Activated CD4-positive, alpha-beta memory T cell treated with anti-CD3 and anti-CD28 coated beads, Interleukin-2, amount 10 ng/mL, durations not matched to agents 7 days and 5 days (primary cell): ENCODE data around the gene DNAJC12. TPM values are rescaled to one million over a fixed set of nuclear protein-coding genes. Genes with fewer than 3 reads are reported as not detected.
"Not testable (repeated sequence)": the region's sequence is repeated elsewhere in the genome, so short reads cannot be mapped to it uniquely, and the experiment has no call there.

Experiments
- CTCF ChIA-PET: fragments of 350-600 bp; sonication (Branson Sonifier 250); formaldehyde crosslinking; loops from one replicate; lab custom pipeline; 2021; ENCODE audit warnings: antibody characterized with exemption, inconsistent platforms; lab: Charles Lee
- POLR2A ChIA-PET: fragments of 350-600 bp; sonication (Branson Sonifier 250); formaldehyde crosslinking; loops from one replicate; lab custom pipeline; 2021; ENCODE audit warnings: antibody characterized with exemption; lab: Charles Lee
- DNase-seq: peaks from one replicate; pipeline ENCODE4 v3.0.0-alpha.2; 2020
- H3K27ac Mint-ChIP-seq: one replicate; pipeline ENCODE4 v1.8.0; 2021; ENCODE audit warnings: mild to moderate bottlenecking, mixed read lengths
- H3K27me3 Mint-ChIP-seq: one replicate; pipeline ENCODE4 v1.8.0; 2021; ENCODE audit warnings: mixed read lengths
- H3K36me3 Mint-ChIP-seq: one replicate; pipeline ENCODE4 v1.8.0; 2021; ENCODE audit warnings: low read depth, mixed read lengths
- H3K4me1 Mint-ChIP-seq: one replicate; pipeline ENCODE4 v1.8.0; 2021; ENCODE audit warnings: mixed read lengths
- H3K4me3 Mint-ChIP-seq: one replicate; pipeline ENCODE4 v1.8.0; 2021; ENCODE audit warnings: mild to moderate bottlenecking, mixed read lengths
- H3K9me3 Mint-ChIP-seq: one replicate; pipeline ENCODE4 v1.8.0; 2021; ENCODE audit warnings: mixed read lengths
- total RNA-seq, 2 experiments: library from RNA; stranded (reverse); gene quantifications; one replicate each; pipeline ENCODE4 v1.2.3, GENCODE V29; 2021

DNAJC12 gene
- total RNA-seq, 2 experiments from 2014 or later: 4.1 to 6.1 TPM

DNA sequence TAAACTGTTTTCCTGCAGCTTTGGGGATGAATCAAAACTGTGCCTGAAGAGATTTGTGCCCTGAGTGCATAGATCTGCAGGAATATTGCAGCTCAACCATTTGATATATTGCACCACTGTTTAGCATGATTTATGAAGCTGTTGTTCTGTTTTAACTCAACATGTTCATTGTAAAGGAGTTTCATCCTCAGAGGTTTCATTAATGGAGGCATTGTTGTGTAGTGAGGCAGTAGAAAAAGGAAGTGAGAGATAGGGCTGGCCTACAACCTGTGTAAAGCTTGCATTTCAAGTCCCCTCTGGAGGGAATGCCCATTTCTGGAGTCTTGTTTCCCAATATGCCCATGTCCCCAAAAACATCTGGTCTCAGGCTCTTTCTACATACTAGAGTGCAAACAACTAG is 67.5 kb downstream of the DNAJC12 start:
- DNase-seq: no peak
- no peak overlapping the region for H3K4me3 Mint-ChIP-seq
- no peak overlapping the region for H3K27ac Mint-ChIP-seq
- peaks cover 1% of the 10 kb centered on the region for H3K27me3 Mint-ChIP-seq
- ChIA-PET POLR2A (interaction anchor here (1.0 to 1.7 kb wide), 3 partner anchors 8 to 90 kb away, joined by 3 to 5 read pairs (median 3); no protein-coding TSS in a partner anchor), CTCF (interaction anchor here (1.3 to 3.0 kb wide), 4 partner anchors 9 to 84 kb away, joined by 3 to 18 read pairs (median 13); no protein-coding TSS in a partner anchor)
- H3K4me1 Mint-ChIP-seq: peaks cover 50% of the 10 kb centered on the region
- H3K9me3 Mint-ChIP-seq: no peaks in the 10 kb centered on the region
- no peaks in the 10 kb centered on the region for H3K36me3 Mint-ChIP-seq

DNA sequence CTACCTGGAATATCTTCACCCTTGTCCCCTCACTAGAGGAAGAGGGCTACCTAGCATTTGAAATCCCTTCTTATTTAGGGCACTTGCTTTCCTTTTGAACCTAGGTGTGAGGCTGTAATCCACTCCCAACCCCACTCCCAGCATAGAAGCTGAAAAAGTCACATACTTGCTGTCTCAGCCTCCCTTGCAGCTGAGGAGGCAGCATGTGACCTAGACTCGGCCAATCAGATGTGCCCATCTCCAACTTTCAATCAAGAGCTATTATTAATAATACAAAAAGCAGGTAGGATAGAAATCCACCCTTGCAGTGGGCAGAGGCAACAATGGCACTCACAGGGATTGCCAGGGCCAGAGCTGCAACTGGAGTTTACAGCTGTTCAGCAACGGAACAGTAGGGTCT is 70.7 kb downstream of the DNAJC12 start:
- peaks cover 48% of the 10 kb centered on the region for H3K4me1 Mint-ChIP-seq
- no peak overlapping the region for H3K27ac Mint-ChIP-seq

GRCh38 chr10:67764012-67764822 is 73.8 kb downstream of the DNAJC12 start:
- peaks cover 3% of the 10 kb centered on the region for H3K36me3 Mint-ChIP-seq
- peak; percentile 97 for DNase-seq
- ChIA-PET POLR2A (interaction anchor here (1.0 to 2.5 kb wide), 16 partner anchors 9 to 568 kb away, joined by 3 to 15 read pairs (median 6); partner anchors contain the start of genes DNAJC12, HNRNPH3, PBLD and SIRT1), CTCF (interaction anchor here (0.7 to 1.8 kb wide), 9 partner anchors 9 to 392 kb away, joined by 3 to 13 read pairs (median 4); no protein-coding TSS in a partner anchor)
- peak overlapping the region; percentile 72 for H3K4me3 Mint-ChIP-seq
- H3K9me3 Mint-ChIP-seq: no peaks in the 10 kb centered on the region
- H3K27me3 Mint-ChIP-seq: peaks cover 2% of the 10 kb centered on the region
- peaks cover 21% of the 10 kb centered on the region for H3K4me1 Mint-ChIP-seq
- peak overlapping the region; percentile 88 for H3K27ac Mint-ChIP-seq

More for the DNA sequence above, 70.7 kb downstream of the DNAJC12 start:
- Mint-ChIP-seq H3K36me3 (peaks cover 3% of the 10 kb centered on the region), H3K9me3 (no peaks in the 10 kb centered on the region), H3K27me3 (peaks cover 3% of the 10 kb centered on the region), H3K4me3 (no peak overlapping the region)
- CTCF ChIA-PET: interaction anchor here (1.9 to 4.1 kb wide), 2 partner anchors 12 to 21 kb away, joined by 10 to 23 read pairs; no protein-coding TSS in a partner anchor
- no peak for DNase-seq
- POLR2A ChIA-PET: interaction anchor here (0.6 to 1.4 kb wide), 4 partner anchors 9 to 154 kb away, joined by 3 read pairs; no protein-coding TSS in a partner anchor

DNA sequence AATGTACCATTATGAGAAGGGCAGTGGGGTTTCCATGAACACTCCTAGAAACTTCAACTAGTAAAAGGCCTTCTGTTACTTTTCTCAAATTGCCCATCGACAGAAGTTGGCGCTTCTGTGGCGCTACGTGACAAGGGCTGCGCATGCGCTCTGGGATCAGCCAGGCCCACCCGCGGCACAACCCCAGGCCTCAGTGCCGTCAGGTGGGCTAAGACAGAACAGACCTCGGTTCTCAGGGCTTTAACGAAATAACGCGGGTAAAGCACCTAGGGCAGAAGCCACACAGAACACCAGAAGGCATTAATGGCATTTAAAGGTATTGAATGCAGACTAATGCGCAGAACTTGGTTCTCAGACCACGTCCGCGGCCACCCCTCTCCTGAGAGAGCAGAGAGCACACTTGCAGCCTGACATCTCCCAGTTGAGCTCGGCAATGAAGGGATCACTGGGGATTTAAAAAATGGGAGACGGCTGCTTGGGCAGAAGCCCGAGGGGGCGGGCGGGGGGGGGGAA is 74.4 kb downstream of the DNAJC12 start:
- ChIA-PET CTCF (interaction anchor here (0.8 to 1.8 kb wide), 6 partner anchors 10 to 392 kb away, joined by 3 to 13 read pairs (median 7); no protein-coding TSS in a partner anchor), POLR2A (interaction anchor here (1.0 to 2.5 kb wide), 15 partner anchors 10 to 569 kb away, joined by 3 to 15 read pairs (median 5); partner anchors contain the start of genes DNAJC12, HNRNPH3, PBLD and SIRT1)
- Mint-ChIP-seq H3K4me1 (peaks cover 21% of the 10 kb centered on the region), H3K9me3 (no peaks in the 10 kb centered on the region), H3K36me3 (peaks cover 3% of the 10 kb centered on the region), H3K4me3 (peak overlapping the region; percentile 72), H3K27ac (peak overlapping the region; percentile 88), H3K27me3 (peaks cover 2% of the 10 kb centered on the region)
- peak; percentile 76 for DNase-seq

DNA sequence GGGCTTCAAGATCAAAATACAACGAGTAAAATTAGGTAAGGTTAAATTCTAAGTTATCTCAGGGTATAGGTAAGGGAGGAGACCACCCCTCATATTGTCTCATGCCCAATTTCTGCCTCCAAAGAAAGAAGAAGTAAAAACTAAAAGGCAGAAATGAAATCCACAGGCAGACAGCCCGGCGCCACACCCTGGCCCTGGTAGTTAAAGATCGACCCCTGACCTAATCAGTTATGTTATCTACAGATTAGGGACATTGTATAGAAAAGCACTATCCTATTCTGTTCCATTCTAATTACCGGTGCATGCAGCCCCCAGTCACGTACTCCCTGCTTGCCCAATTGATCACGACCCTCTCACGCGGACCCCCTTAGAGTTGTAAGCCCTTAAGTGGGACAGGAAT is 75.4 kb downstream of the DNAJC12 start:
- not testable (repeated sequence) for H3K27ac Mint-ChIP-seq, H3K9me3 Mint-ChIP-seq, H3K4me3 Mint-ChIP-seq, H3K27me3 Mint-ChIP-seq, H3K36me3 Mint-ChIP-seq, DNase-seq
- ChIA-PET CTCF (interaction anchor here (0.8 to 3.3 kb wide), 4 partner anchors 17 to 66 kb away, joined by 3 to 12 read pairs (median 4); partner anchors contain the start of gene CTNNA3), POLR2A (interaction anchor here (1.0 to 1.4 kb wide), 2 partner anchors 9 to 95 kb away, joined by 3 read pairs; no protein-coding TSS in a partner anchor)
- peaks cover 21% of the 10 kb centered on the region for H3K4me1 Mint-ChIP-seq

DNA sequence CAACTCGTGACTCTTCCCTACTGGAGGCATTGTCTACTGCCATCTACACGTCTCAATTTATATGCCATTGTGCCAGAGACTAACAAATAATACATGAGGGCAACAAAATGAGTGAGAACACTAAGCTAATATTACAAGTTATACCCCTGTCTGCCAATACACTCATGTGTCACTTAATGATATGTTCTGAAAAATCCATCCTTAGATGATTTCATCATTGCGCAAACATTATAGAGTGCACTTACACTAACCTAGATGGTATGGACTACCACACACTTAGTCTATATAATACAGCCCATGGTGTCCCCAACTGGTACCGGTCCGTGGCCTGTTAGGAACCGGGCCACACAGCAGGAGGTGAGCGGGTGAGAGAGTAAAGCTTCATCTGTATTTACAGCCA is 77.7 kb downstream of the DNAJC12 start:
- H3K27ac Mint-ChIP-seq: no peak overlapping the region

More for the DNA sequence above, 77.7 kb downstream of the DNAJC12 start:
- peaks cover 16% of the 10 kb centered on the region for H3K4me1 Mint-ChIP-seq
- H3K27me3 Mint-ChIP-seq: peaks cover 4% of the 10 kb centered on the region
- peaks cover 3% of the 10 kb centered on the region for H3K36me3 Mint-ChIP-seq
- H3K9me3 Mint-ChIP-seq: no peaks in the 10 kb centered on the region
- ChIA-PET POLR2A (no interaction called here), CTCF (interaction anchor here (1.2 to 3.3 kb wide), 3 partner anchors 13 to 63 kb away, joined by 3 to 12 read pairs (median 3); partner anchors contain the start of gene CTNNA3)
- no peak for DNase-seq
- H3K4me3 Mint-ChIP-seq: no peak overlapping the region

Other genes with a start within 250 kb of the DNAJC12 start
- gene CTNNA3, start 142.0 kb downstream of the DNAJC12 start, total RNA-seq: under 1 TPM in 1 of 2 experiments, not detected in 1; 0.78 TPM
- gene SIRT1, start 46.5 kb upstream of the DNAJC12 start, total RNA-seq: 10 to 100 TPM; 25.8 to 28.5 TPM
- gene HERC4, start 237.1 kb upstream of the DNAJC12 start, total RNA-seq: 10 to 100 TPM; 64.2 to 65.2 TPM